DND-41 (cell line): ENCODE measurements around the gene RIMKLA.
A peak's percentile ranks its signal among the peaks of the same experiment; 100 is the strongest.

Experiments used
- ATAC-seq: fragments of 200-7000 bp; cut with Tn5 transposase; 3 replicates; pipeline ENCODE4 v1.9.1; 2021; ENCODE audit warnings: low read depth; ENCODE audit not compliant: insufficient read depth
- DNase-seq: peaks from one replicate; pipeline ENCODE4 v3.0.0-alpha.2; 2020
- H2AFZ ChIP-seq: 2 replicates; pipeline ENCODE4 v1.6.0; 2012; ENCODE audit warnings: low read depth, low read length
- H3K27ac ChIP-seq: 2 replicates; pipeline ENCODE4 v1.5.1; 2012; ENCODE audit warnings: low read length, inconsistent platforms
- H3K27me3 ChIP-seq: fragments of 200-600 bp; sonication (generic); 2 replicates; pipeline ENCODE4 v1.6.0; 2012; ENCODE audit warnings: low read length, mild to moderate bottlenecking, inconsistent platforms; ENCODE audit not compliant: insufficient read depth, poor library complexity
- H3K36me3 ChIP-seq: 2 replicates; pipeline ENCODE4 v1.5.1; 2012; ENCODE audit warnings: low read length, inconsistent platforms; ENCODE audit not compliant: insufficient read depth
- H3K4me1 ChIP-seq: 2 replicates; pipeline ENCODE4 v1.5.1; 2012; ENCODE audit warnings: mild to moderate bottlenecking, low read length; ENCODE audit not compliant: insufficient read depth
- H3K4me2 ChIP-seq: 2 replicates; pipeline ENCODE4 v1.6.0; 2012; ENCODE audit warnings: mild to moderate bottlenecking, moderate library complexity, low read length, inconsistent platforms; ENCODE audit not compliant: insufficient read depth
- H3K4me3 ChIP-seq, 2 experiments: fragments of 200-600 bp in 1 of 2; shearing (Covaris generic) in 1 of 2; 2 replicates each; pipeline ENCODE4 v1.5.1; 2012 to 2016; ENCODE audit warnings: inconsistent platforms in 2 of 2, low read length in 2 of 2, mild to moderate bottlenecking in 2 of 2, low read depth in 1 of 2, moderate library complexity in 1 of 2
- H3K79me2 ChIP-seq: 2 replicates; pipeline ENCODE4 v1.6.0; 2012; ENCODE audit warnings: low read length, inconsistent platforms; ENCODE audit not compliant: insufficient read depth
- H3K9ac ChIP-seq: 2 replicates; pipeline ENCODE4 v1.6.0; 2012; ENCODE audit warnings: low read depth, mild to moderate bottlenecking, inconsistent platforms, low read length, moderate library complexity
- H3K9me3 ChIP-seq: 2 replicates; pipeline ENCODE4 v1.5.1; 2012; ENCODE audit warnings: low read length, moderate library complexity, mild to moderate bottlenecking, inconsistent platforms; ENCODE audit not compliant: insufficient read depth, severe bottlenecking
- H4K20me1 ChIP-seq: 2 replicates; pipeline ENCODE4 v1.6.0; 2012; ENCODE audit warnings: low read length; ENCODE audit not compliant: insufficient read depth
- CTCF ChIP-seq: IDR thresholded peaks from 2 replicates; pipeline ENCODE4 v1.5.1; 2012; ENCODE audit warnings: borderline replicate concordance, low read length, moderate library complexity, mild to moderate bottlenecking; ENCODE audit not compliant: poor library complexity, severe bottlenecking; ENCODE audit errors: extremely low read depth
- EZH2 ChIP-seq: IDR thresholded peaks from 3 replicates; pipeline ENCODE4 v1.6.1; 2012; ENCODE audit warnings: borderline replicate concordance, low read depth, mild to moderate bottlenecking, moderate library complexity, low read length, inconsistent platforms; ENCODE audit not compliant: severe bottlenecking

RIMKLA gene

GRCh38 chr1:42449256-42449655 lies 68.7 kb downstream of the RIMKLA start:
- Histone ChIP-seq H3K4me1 (no peaks in the 10 kb centered on the region), H3K4me2 (no peak overlapping the region), H2AFZ (no peak overlapping the region), H3K27ac (no peak overlapping the region), H3K9me3 (no peaks in the 10 kb centered on the region), H4K20me1 (no peaks in the 10 kb centered on the region), H3K4me3 (no peak overlapping the region), H3K79me2 (no peaks in the 10 kb centered on the region), H3K27me3 (no peaks in the 10 kb centered on the region), H3K9ac (no peak overlapping the region), H3K36me3 (no peaks in the 10 kb centered on the region)
- DNase-seq (no peak), ATAC-seq (no peak)
- TF ChIP-seq CTCF (no peak), EZH2 (no peak)

GRCh38 chr1:42450061-42450460 lies 69.5 kb downstream of the RIMKLA start:
- H3K27ac ChIP-seq = no peak overlapping the region
- ATAC-seq = peak; percentile 47; the same call in 2 of the 3 replicates
- H3K9me3 ChIP-seq = no peaks in the 10 kb centered on the region

GRCh38 chr1:42453386-42453785 lies 72.8 kb downstream of the RIMKLA start:
- no peak for TF ChIP-seq EZH2
- no peak for TF ChIP-seq CTCF
- Histone ChIP-seq H3K36me3 (peaks cover 7% of the 10 kb centered on the region), H2AFZ (no peak overlapping the region), H3K4me2 (no peak overlapping the region), H3K4me1 (peaks cover 28% of the 10 kb centered on the region), H3K9me3 (no peaks in the 10 kb centered on the region), H3K27me3 (no peaks in the 10 kb centered on the region), H3K9ac (no peak overlapping the region), H3K79me2 (peaks cover 15% of the 10 kb centered on the region), H4K20me1 (no peaks in the 10 kb centered on the region), H3K4me3 (no peak overlapping the region), H3K27ac (no peak overlapping the region)
- no peak for DNase-seq
- ATAC-seq = no peak

More at GRCh38 chr1:42450061-42450460, 69.5 kb downstream of the RIMKLA start:
- Histone ChIP-seq H3K4me2 (no peak overlapping the region), H3K9ac (no peak overlapping the region), H4K20me1 (no peaks in the 10 kb centered on the region), H3K79me2 (no peaks in the 10 kb centered on the region), H3K27me3 (no peaks in the 10 kb centered on the region), H3K4me3 (no peak overlapping the region), H2AFZ (no peak overlapping the region), H3K4me1 (0 out of 2 replicates have a peak, but pooled peaks cover 1% of the 10 kb centered on the region), H3K36me3 (no peaks in the 10 kb centered on the region)
- TF ChIP-seq CTCF (no peak), EZH2 (no peak)
- no peak for DNase-seq

GRCh38 chr1:42454403-42454802 lies 73.8 kb downstream of the RIMKLA start:
- Histone ChIP-seq H2AFZ (no peak overlapping the region), H3K9ac (no peak overlapping the region), H3K27ac (no peak overlapping the region), H3K27me3 (no peaks in the 10 kb centered on the region), H4K20me1 (no peaks in the 10 kb centered on the region), H3K9me3 (no peaks in the 10 kb centered on the region), H3K36me3 (peaks cover 17% of the 10 kb centered on the region), H3K79me2 (peaks cover 15% of the 10 kb centered on the region), H3K4me3 (no peak overlapping the region), H3K4me2 (no peak overlapping the region), H3K4me1 (peaks cover 29% of the 10 kb centered on the region)
- TF ChIP-seq EZH2 = no peak
- TF ChIP-seq CTCF = no peak
- no peak for DNase-seq
- no peak for ATAC-seq
